Caco-2 (cell line): ENCODE data around the gene PSMF1. TPM values are rescaled to one million over a fixed set of nuclear protein-coding genes. Genes with fewer than 3 reads are reported as not detected.

Experiments
- BruUV-seq: library from RNA; stranded (reverse); fragments of 400-500 nt; replicated peaks from 2 replicates; lab custom pipeline; 2021; lab: Mats Ljungman, UMichigan
- CTCF ChIA-PET: fragments of 300-600 bp; sonication (Branson Sonifier 250); formaldehyde crosslinking; loops from one replicate; lab custom pipeline; 2022; ENCODE audit warnings: antibody characterized with exemption; lab: Charles Lee
- POLR2A ChIA-PET: fragments of 300-600 bp; sonication (Branson Sonifier 250); formaldehyde crosslinking; loops from one replicate; lab custom pipeline; 2022; ENCODE audit warnings: antibody characterized with exemption; lab: Charles Lee
- DNase-seq, 2 experiments: peaks; one replicate each; pipeline versions ENCODE4 v3.0.0 to v3.0.0-alpha.2; 2020 to 2022
- H3K27me3 ChIP-seq: replicated peaks from 2 replicates; pipeline ENCODE4 v1.6.0; 2011; ENCODE audit warnings: low read length; ENCODE audit not compliant: control insufficient read depth, insufficient read depth
- H3K36me3 ChIP-seq: 2 replicates; pipeline ENCODE4 v1.5.1; 2011; ENCODE audit warnings: low read length; ENCODE audit not compliant: control insufficient read depth, insufficient read depth
- H3K4me1 ChIP-seq: fragments of 250-450 bp; sonication (Bioruptor Pico); 2 replicates; pipeline ENCODE4 v1.5.1; 2020; ENCODE audit warnings: mild to moderate bottlenecking
- H3K4me3 ChIP-seq: 2 replicates; pipeline ENCODE4 v1.5.1; 2011; ENCODE audit warnings: low read depth, mild to moderate bottlenecking, control low read depth, low read length
- H3K9me3 ChIP-seq: fragments of 250-450 bp; sonication (Bioruptor Pico); 2 replicates; pipeline ENCODE4 v1.5.1; 2020; ENCODE audit warnings: mild to moderate bottlenecking, moderate library complexity
- H3K27ac Mint-ChIP-seq: one replicate; pipeline ENCODE4 v1.8.0; 2022; ENCODE audit warnings: mixed read lengths; ENCODE audit not compliant: unreplicated experiment
- H3K27me3 Mint-ChIP-seq: one replicate; pipeline ENCODE4 v1.8.0; 2022; ENCODE audit warnings: mixed read lengths; ENCODE audit not compliant: insufficient read depth, unreplicated experiment
- H3K36me3 Mint-ChIP-seq: one replicate; pipeline ENCODE4 v1.8.0; 2022; ENCODE audit warnings: mild to moderate bottlenecking, mixed read lengths; ENCODE audit not compliant: insufficient read depth, unreplicated experiment
- H3K4me1 Mint-ChIP-seq: one replicate; pipeline ENCODE4 v1.8.0; 2022; ENCODE audit warnings: low read depth, mixed read lengths; ENCODE audit not compliant: unreplicated experiment
- H3K4me3 Mint-ChIP-seq: one replicate; pipeline ENCODE4 v1.8.0; 2022; ENCODE audit warnings: mild to moderate bottlenecking, moderate library complexity, mixed read lengths; ENCODE audit not compliant: unreplicated experiment
- H3K9me3 Mint-ChIP-seq: one replicate; pipeline ENCODE4 v1.8.0; 2022; ENCODE audit warnings: mixed read lengths; ENCODE audit not compliant: unreplicated experiment
- intact Hi-C: fragments of 100-400 bp; cut with micrococcal nuclease; formaldehyde crosslinking; loops from one replicate; pipeline ENCODE4 v1.10.0; 2022; ENCODE audit not compliant: unreplicated experiment
- total RNA-seq: library from RNA; stranded (reverse); gene quantifications from 2 replicates; pipeline ENCODE4 v1.2.3, GENCODE V29; 2022
- TF ChIP-seq, protein P1 (sequence below), 2 experiments: fragments of 200-600 bp in 1 of 2; IDR thresholded peaks; 1 replicate in 1 of 2; 2 replicates in 1 of 2; pipeline versions ENCODE4 v1.5.1 to v1.8.0; 2011 to 2022; ENCODE audit warnings: antibody characterized with exemption in 1 of 2, control low read depth in 1 of 2, inconsistent platforms in 1 of 2, low read depth in 1 of 2, low read length in 1 of 2, mild to moderate bottlenecking in 1 of 2, moderate library complexity in 1 of 2; ENCODE audit not compliant: insufficient read depth in 1 of 2, severe bottlenecking in 1 of 2, unreplicated experiment in 1 of 2

PSMF1 gene
- total RNA-seq, 1 experiment from 2014 or later: 141 TPM

DNA sequence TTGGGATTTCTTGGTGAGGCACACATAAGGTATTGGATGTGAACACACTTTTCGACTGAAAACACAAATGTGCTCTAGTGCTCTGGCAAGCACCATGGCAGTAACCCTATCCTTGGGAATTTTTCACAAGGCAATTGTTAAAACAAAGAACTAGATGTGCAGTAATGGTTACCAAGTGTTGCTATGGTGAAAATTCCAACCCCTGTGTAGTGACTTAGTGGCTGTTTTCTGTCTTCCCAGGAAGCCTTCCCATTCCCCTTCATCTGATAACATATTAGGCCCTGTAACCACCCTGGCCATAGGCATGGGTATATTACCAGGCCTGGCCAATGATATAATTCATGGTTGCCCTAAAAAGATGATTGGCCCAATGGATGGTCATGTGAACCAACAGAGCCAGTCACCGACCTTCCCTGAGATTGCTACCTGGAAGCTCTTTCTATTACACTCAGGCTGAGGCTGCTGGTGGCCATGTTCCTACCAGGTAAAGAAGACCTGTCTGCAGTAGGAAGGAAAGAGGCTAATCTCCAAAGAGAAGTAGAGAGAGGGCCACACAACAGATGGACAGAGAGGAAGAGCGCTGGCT, 89.0 kb downstream of the PSMF1 start:
- CTCF ChIA-PET: no interaction called here
- Mint-ChIP-seq H3K9me3 (no peaks in the 10 kb centered on the region), H3K36me3 (no peaks in the 10 kb centered on the region), H3K4me1 (no peaks in the 10 kb centered on the region), H3K4me3 (no peak overlapping the region), H3K27ac (no peak overlapping the region), H3K27me3 (peaks cover 11% of the 10 kb centered on the region)
- Histone ChIP-seq H3K9me3 (no peaks in the 10 kb centered on the region), H3K27me3 (no peaks in the 10 kb centered on the region; the same call in 1 of the 2 replicates), H3K4me3 (no peak overlapping the region), H3K36me3 (no peaks in the 10 kb centered on the region), H3K4me1 (no peaks in the 10 kb centered on the region)
- no TSS peak for BruUV-seq
- DNase-seq: no peak
- intact Hi-C loops: no loop called here
- TF ChIP-seq, protein P1, sequence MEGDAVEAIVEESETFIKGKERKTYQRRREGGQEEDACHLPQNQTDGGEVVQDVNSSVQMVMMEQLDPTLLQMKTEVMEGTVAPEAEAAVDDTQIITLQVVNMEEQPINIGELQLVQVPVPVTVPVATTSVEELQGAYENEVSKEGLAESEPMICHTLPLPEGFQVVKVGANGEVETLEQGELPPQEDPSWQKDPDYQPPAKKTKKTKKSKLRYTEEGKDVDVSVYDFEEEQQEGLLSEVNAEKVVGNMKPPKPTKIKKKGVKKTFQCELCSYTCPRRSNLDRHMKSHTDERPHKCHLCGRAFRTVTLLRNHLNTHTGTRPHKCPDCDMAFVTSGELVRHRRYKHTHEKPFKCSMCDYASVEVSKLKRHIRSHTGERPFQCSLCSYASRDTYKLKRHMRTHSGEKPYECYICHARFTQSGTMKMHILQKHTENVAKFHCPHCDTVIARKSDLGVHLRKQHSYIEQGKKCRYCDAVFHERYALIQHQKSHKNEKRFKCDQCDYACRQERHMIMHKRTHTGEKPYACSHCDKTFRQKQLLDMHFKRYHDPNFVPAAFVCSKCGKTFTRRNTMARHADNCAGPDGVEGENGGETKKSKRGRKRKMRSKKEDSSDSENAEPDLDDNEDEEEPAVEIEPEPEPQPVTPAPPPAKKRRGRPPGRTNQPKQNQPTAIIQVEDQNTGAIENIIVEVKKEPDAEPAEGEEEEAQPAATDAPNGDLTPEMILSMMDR (IDR thresholded peaks at IDR 0.05; ENCODE audit: insufficient read depth in 1 of 2, low read depth in 1 of 2, low read length in 1 of 2, severe bottlenecking in 1 of 2, unreplicated experiment in 1 of 2): no peak
- POLR2A ChIA-PET: no interaction called here

DNA sequence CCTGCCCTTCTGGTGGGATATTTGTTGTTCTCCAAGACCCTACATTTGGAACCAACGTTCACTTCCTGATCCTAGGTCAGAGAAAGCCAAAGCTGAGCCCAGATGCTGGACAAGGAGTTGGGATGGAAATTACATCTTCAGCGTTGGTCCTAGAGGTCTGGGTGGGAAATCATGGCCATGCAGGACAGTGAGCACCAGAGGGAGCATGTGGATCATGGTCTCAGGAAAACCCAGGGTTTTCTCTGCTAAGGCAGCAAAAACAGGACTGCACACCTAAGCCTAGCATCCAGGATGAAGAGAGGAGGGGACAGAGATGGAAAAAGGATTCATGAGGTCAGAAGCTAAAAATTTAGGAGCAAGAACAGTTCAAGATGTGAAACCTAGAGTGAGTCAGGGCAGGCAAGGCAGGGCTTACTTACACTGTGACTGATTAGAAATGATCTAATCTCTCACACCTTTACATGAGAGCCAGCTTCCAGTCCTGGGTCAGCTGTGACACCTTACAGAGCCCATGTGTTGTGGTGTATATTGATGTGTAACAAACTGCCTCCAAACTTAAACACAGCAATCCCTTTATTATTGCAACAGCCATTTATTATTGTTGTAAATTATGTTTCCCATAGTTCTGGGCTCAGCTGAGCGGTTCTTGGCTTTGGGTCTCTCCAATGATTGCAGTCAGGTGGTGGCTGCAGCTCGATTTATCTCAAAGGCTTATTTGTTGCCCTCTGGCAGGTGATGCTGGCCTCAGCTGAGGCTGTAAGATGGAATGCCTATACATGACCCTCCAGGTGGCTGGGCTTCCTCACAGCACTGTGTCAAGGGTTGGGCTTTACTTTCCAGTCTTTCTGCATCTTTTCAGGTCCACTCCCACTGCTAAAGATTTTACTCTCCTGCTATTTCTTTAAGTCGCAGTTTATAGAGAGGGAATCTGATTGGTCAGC, 91.3 kb downstream of the PSMF1 start:
- H3K36me3 ChIP-seq: no peaks in the 10 kb centered on the region
- no peaks in the 10 kb centered on the region for H3K9me3 Mint-ChIP-seq
- no peaks in the 10 kb centered on the region for H3K27me3 ChIP-seq
- H3K4me1 ChIP-seq: 0 out of 2 replicates have a peak, but pooled peaks cover 3% of the 10 kb centered on the region
- H3K4me3 ChIP-seq: no peak overlapping the region
- no peaks in the 10 kb centered on the region for H3K36me3 Mint-ChIP-seq
- peak in 1 of 2 experiments; percentile 11 for DNase-seq
- intact Hi-C loops: loop anchor here (10.0 kb wide), 1 partner anchor 255 kb away; no protein-coding TSS in a partner anchor
- no peak overlapping the region for H3K4me3 Mint-ChIP-seq
- H3K4me1 Mint-ChIP-seq: no peaks in the 10 kb centered on the region
- H3K27ac Mint-ChIP-seq: no peak overlapping the region
- H3K9me3 ChIP-seq: no peaks in the 10 kb centered on the region
- ChIA-PET POLR2A (no interaction called here), CTCF (interaction anchor here (0.6 kb wide), 2 partner anchors 23 to 377 kb away, joined by 3 read pairs; no protein-coding TSS in a partner anchor)
- H3K27me3 Mint-ChIP-seq: peaks cover 11% of the 10 kb centered on the region
- TF ChIP-seq, protein P1 (IDR thresholded peaks at IDR 0.05; ENCODE audit: insufficient read depth in 1 of 2, low read depth in 1 of 2, low read length in 1 of 2, severe bottlenecking in 1 of 2, unreplicated experiment in 1 of 2): peak in 1 of 2 experiments; percentile 35
- no TSS peak for BruUV-seq

DNA sequence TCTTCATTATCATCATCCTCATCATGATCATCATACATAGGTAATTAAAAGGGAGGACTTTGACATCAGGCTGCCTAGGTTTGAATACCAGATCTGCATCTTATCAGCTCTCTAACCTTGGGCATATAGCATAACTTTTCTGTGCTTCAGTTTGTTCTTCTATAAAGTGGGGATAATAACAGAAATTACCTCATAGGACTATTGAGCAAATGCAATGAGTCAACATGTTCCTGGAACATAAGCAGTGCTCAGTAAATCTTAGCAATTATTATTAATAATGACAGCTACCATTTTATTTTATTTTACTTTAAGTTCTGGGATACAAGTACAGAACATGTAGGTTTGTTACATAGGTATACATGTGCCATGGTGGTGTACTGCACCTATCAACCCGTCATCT, 92.1 kb downstream of the PSMF1 start:
- no peak for DNase-seq
- no peaks in the 10 kb centered on the region for H3K4me1 Mint-ChIP-seq
- intact Hi-C loops: loop anchor here (10.0 kb wide), 1 partner anchor 256 kb away; no protein-coding TSS in a partner anchor
- TF ChIP-seq, protein P1 (IDR thresholded peaks at IDR 0.05; ENCODE audit: insufficient read depth in 1 of 2, low read depth in 1 of 2, low read length in 1 of 2, severe bottlenecking in 1 of 2, unreplicated experiment in 1 of 2): no peak
- H3K4me3 Mint-ChIP-seq: no peak overlapping the region
- H3K9me3 ChIP-seq: no peaks in the 10 kb centered on the region
- CTCF ChIA-PET: no interaction called here
- no peak overlapping the region for H3K4me3 ChIP-seq
- POLR2A ChIA-PET: no interaction called here
- H3K9me3 Mint-ChIP-seq: no peaks in the 10 kb centered on the region
- H3K27ac Mint-ChIP-seq: no peak overlapping the region
- no TSS peak for BruUV-seq
- no peaks in the 10 kb centered on the region for H3K36me3 Mint-ChIP-seq
- H3K36me3 ChIP-seq: no peaks in the 10 kb centered on the region
- peaks cover 11% of the 10 kb centered on the region for H3K27me3 Mint-ChIP-seq
- no peaks in the 10 kb centered on the region for H3K27me3 ChIP-seq
- H3K4me1 ChIP-seq: 0 out of 2 replicates have a peak, but pooled peaks cover 3% of the 10 kb centered on the region
